ENCODE measurements around the gene PAPOLG.

Gene PAPOLG

DNA sequence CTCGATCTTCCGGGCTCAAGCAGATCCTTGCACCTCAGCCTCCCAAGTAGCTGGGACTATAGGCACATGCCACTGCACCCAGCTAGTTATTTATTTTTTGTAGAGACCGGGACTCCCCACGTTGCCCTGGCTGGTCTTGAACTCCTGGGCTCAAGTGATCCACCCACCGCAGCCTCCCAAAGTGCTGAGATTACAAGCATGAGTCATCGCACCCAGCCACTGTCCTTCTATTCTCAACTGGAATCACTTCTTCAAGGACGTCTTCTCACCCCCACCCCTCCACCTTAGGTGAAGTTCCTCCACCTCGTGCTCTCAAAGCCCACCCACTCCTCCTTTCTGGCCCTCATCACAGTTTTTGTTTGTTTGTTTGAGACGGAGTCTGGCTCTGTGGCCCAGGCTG lies 71.3 kb downstream of the PAPOLG start:
- Histone ChIP-seq H3K9me3 (ENCODE audit: insufficient read depth, low read depth, low read length) (no peaks in the 10 kb centered on the region), H3K4me1 (ENCODE audit: insufficient read depth, low read length) (no peaks in the 10 kb centered on the region), H3K4me3 (ENCODE audit: low read length) (no peak overlapping the region), H3K27me3 (ENCODE audit: insufficient read depth, low read length) (peaks cover 3% of the 10 kb centered on the region; the same call in 1 of the 2 replicates), H3K36me3 (ENCODE audit: insufficient read depth, low read depth, low read length) (no peaks in the 10 kb centered on the region), H3K9ac (ENCODE audit: low read depth, low read length) (no peak overlapping the region), H3K27ac (ENCODE audit: low read length) (no peak overlapping the region)

DNA sequence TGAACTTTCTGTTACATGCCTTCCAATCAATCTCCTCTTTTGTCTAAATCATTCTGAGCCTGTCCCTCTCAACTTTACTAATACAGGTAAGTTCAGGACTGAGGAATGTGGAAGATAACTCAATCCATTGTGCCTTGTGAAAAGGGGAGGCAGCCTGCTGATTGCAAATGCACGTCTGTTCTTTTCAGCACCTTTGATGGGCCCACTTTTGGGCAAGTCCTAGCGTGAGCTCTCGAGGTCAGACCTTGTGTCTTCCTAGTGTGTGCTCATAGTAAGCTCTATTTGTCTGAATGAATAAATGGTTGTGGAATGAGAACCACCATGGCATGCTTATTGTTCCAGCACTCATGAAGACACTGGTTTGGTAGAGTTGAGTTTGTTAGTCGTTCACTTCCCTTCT lies 74.9 kb downstream of the PAPOLG start:
- no peaks in the 10 kb centered on the region for H3K36me3 ChIP-seq (ENCODE audit: insufficient read depth, low read depth, low read length)
- no peak overlapping the region for H3K27ac ChIP-seq (ENCODE audit: low read length)
- no peaks in the 10 kb centered on the region for H3K4me1 ChIP-seq (ENCODE audit: insufficient read depth, low read length)
- H3K4me3 ChIP-seq (ENCODE audit: low read length) = no peak overlapping the region
- peaks cover 18% of the 10 kb centered on the region for H3K27me3 ChIP-seq (ENCODE audit: insufficient read depth, low read length)
- no peak overlapping the region for H3K9ac ChIP-seq (ENCODE audit: low read depth, low read length)
- no peaks in the 10 kb centered on the region for H3K9me3 ChIP-seq (ENCODE audit: insufficient read depth, low read depth, low read length)

DNA sequence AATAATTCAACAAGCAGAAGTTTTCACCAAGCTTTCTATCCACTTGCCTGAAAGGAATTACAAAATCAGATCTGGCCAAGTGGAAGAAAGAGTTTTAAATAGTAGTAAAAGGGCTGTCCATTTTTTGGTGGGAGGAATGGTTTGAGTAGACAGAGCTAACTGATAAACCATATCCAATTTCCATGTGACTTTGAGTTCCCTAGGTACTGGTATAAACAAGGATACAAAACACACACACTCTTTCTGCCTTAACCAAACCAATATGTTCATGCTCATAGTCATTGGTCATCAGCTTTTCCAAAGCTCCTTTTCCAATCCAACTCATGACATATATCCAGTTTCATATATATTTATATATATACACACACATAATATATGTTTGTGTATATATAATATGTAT lies 75.9 kb downstream of the PAPOLG start:
- H3K36me3 ChIP-seq (ENCODE audit: insufficient read depth, low read depth, low read length) = no peaks in the 10 kb centered on the region
- H3K27me3 ChIP-seq (ENCODE audit: insufficient read depth, low read length) = peaks cover 27% of the 10 kb centered on the region

DNA sequence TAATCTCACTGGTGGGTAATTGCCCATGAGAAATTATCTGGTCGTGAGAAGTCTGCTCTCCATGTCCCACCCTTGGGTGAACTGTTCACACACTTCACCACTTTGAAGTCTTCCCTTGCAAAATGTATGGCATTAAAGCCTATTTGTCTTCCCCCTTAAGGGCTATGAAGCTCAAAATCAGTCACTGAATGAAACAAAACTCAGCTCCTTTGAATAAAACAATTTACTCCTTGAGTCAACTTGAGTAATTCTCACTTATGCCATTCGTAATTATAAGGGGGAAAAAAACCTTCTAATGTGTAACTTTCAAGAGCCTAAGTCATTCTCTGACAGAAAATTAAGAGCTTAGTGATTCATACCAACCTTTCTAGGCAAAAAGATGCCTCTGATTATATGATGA lies 76.6 kb downstream of the PAPOLG start:
- Histone ChIP-seq H3K9me3 (ENCODE audit: insufficient read depth, low read depth, low read length) (no peaks in the 10 kb centered on the region), H3K27me3 (ENCODE audit: insufficient read depth, low read length) (peaks cover 34% of the 10 kb centered on the region), H3K27ac (ENCODE audit: low read length) (no peak overlapping the region), H3K36me3 (ENCODE audit: insufficient read depth, low read depth, low read length) (no peaks in the 10 kb centered on the region), H3K4me1 (ENCODE audit: insufficient read depth, low read length) (no peaks in the 10 kb centered on the region), H3K9ac (ENCODE audit: low read depth, low read length) (no peak overlapping the region), H3K4me3 (ENCODE audit: low read length) (no peak overlapping the region)

More for the DNA sequence above, 75.9 kb downstream of the PAPOLG start:
- H3K4me3 ChIP-seq (ENCODE audit: low read length) = no peak overlapping the region
- H3K4me1 ChIP-seq (ENCODE audit: insufficient read depth, low read length) = no peaks in the 10 kb centered on the region
- H3K9ac ChIP-seq (ENCODE audit: low read depth, low read length) = no peak overlapping the region
- no peak overlapping the region for H3K27ac ChIP-seq (ENCODE audit: low read length)
- no peaks in the 10 kb centered on the region for H3K9me3 ChIP-seq (ENCODE audit: insufficient read depth, low read depth, low read length)

DNA sequence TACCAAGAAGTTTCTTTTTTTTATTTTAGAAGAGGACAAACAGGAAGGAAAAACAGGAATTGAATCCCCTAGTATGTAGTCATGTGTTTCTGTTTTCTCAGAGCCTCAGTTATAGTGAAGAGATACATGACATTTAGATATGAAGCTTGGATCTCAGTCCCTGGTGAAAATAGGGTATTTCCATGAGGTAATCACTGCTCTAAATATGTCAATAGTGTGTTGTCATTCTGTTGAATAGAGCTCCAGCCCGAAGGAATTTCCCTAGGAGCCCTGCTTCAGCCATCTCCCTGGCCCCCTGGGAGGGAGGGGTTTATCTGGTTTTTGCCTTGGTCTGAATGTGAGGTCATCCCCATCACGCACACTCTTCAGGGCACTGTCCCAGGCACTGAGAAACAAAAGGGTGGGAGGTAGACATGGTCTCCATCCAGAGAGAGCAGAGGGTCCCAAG lies 78.2 kb downstream of the PAPOLG start:
- Histone ChIP-seq H3K9ac (ENCODE audit: low read depth, low read length) (no peak overlapping the region), H3K4me1 (ENCODE audit: insufficient read depth, low read length) (no peaks in the 10 kb centered on the region)

DNA sequence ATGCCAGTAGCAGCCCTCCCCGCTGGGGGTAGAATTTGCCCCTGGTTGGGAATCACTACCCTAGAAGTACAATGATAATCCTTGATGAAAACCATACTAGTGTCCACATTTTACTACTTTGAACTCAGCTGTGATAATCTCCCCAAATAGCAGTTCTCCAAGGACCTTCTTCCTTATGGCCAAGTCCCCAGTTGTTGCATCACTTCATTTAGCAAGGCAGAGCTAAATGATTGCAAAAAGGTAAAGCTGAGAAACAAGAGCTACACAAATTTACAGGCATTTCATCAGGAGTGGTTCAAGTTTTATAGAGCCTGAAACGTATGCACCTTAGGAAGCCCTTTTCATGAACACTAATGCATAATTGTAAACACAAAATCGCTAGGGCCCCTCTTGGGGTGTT lies 80.4 kb downstream of the PAPOLG start:
- Histone ChIP-seq H3K9ac (ENCODE audit: low read depth, low read length) (no peak overlapping the region), H3K27me3 (ENCODE audit: insufficient read depth, low read length) (peaks cover 69% of the 10 kb centered on the region), H3K9me3 (ENCODE audit: insufficient read depth, low read depth, low read length) (no peaks in the 10 kb centered on the region), H3K36me3 (ENCODE audit: insufficient read depth, low read depth, low read length) (no peaks in the 10 kb centered on the region), H3K27ac (ENCODE audit: low read length) (no peak overlapping the region), H3K4me1 (ENCODE audit: insufficient read depth, low read length) (no peaks in the 10 kb centered on the region), H3K4me3 (ENCODE audit: low read length) (no peak overlapping the region)

More for the DNA sequence above, 78.2 kb downstream of the PAPOLG start:
- no peak overlapping the region for H3K27ac ChIP-seq (ENCODE audit: low read length)
- peaks cover 51% of the 10 kb centered on the region for H3K27me3 ChIP-seq (ENCODE audit: insufficient read depth, low read length)
- H3K36me3 ChIP-seq (ENCODE audit: insufficient read depth, low read depth, low read length) = no peaks in the 10 kb centered on the region
- H3K9me3 ChIP-seq (ENCODE audit: insufficient read depth, low read depth, low read length) = no peaks in the 10 kb centered on the region
- H3K4me3 ChIP-seq (ENCODE audit: low read length) = no peak overlapping the region

DNA sequence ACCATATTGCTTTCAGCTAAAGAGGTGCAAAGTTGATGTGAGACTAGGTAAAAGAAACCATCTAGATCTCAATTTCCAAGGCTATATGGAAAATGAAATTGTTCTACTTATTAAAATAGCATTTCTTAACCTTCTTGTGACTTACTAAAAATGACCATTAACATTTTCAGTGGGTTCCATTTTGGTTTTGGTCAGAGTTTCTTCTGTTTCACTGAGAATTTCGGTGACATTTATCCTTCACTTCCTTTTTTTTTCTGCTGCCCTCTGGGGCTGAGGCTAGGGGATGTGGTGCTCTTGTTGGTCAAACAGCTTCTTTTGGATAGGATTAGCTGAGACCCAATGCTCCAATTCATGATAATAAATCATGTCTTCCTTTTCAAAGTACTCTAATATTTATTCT lies 81.1 kb downstream of the PAPOLG start:
- no peaks in the 10 kb centered on the region for H3K4me1 ChIP-seq (ENCODE audit: insufficient read depth, low read length)
- H3K27ac ChIP-seq (ENCODE audit: low read length) = no peak overlapping the region
- peaks cover 74% of the 10 kb centered on the region for H3K27me3 ChIP-seq (ENCODE audit: insufficient read depth, low read length)
- no peak overlapping the region for H3K9ac ChIP-seq (ENCODE audit: low read depth, low read length)
- H3K4me3 ChIP-seq (ENCODE audit: low read length) = no peak overlapping the region
- no peaks in the 10 kb centered on the region for H3K9me3 ChIP-seq (ENCODE audit: insufficient read depth, low read depth, low read length)
- H3K36me3 ChIP-seq (ENCODE audit: insufficient read depth, low read depth, low read length) = no peaks in the 10 kb centered on the region

DNA sequence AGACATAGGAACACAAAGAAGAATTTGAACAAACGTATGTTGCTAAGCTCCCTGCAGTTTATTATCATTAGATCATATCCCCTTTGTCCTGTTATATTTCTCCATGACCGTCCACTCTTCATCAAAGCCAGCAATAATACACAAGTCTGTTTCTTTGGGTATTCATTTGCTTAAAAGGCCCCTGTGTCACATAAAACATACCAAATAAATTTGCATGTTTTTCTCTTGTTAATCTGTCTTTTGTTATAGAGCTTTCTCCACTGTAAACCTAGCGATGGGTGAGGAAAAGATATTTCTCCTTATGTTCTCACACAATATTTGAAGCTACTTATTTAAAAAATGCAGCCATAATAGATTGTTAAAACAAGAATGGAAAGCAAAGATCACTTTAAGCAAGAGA lies 82.4 kb downstream of the PAPOLG start:
- Histone ChIP-seq H3K27me3 (ENCODE audit: insufficient read depth, low read length) (peaks cover 82% of the 10 kb centered on the region), H3K4me1 (ENCODE audit: insufficient read depth, low read length) (no peaks in the 10 kb centered on the region), H3K27ac (ENCODE audit: low read length) (no peak overlapping the region), H3K9ac (ENCODE audit: low read depth, low read length) (no peak overlapping the region), H3K36me3 (ENCODE audit: insufficient read depth, low read depth, low read length) (no peaks in the 10 kb centered on the region), H3K9me3 (ENCODE audit: insufficient read depth, low read depth, low read length) (no peaks in the 10 kb centered on the region), H3K4me3 (ENCODE audit: low read length) (no peak overlapping the region)

DNA sequence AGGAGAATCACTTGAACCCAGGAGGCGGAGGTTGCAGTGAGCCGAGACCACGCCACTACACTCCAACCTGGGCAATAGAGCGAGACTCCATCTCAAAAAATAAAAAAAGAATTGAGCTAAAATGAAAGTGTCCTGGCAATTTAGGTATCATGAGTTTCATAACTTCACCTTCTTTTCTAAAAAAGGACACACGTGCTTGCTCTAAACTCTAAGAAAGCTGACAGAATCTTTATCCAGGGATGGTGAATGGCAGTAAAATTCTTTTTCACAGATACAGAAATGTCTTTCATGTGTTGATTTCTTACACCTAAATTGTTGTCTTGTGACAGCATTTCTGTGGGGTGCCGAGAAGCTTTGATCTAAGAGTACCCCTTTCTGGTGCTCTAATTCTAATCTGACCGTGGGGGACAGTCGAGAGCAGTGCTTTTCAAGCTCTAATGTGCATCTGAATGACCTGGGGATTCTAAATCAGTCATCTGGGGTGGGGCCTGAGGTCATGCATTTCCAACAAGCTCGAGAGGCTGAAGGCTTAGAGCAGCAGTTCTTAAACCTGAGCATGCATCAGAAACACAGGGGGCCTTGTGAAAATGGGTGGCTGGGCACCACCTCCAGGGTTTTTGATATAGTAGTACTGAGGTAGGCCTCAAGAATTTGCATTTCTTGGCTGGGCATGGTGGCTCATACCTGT lies 83.2 kb downstream of the PAPOLG start:
- Histone ChIP-seq H3K27me3 (ENCODE audit: insufficient read depth, low read length) (peaks cover 85% of the 10 kb centered on the region), H3K4me1 (ENCODE audit: insufficient read depth, low read length) (no peaks in the 10 kb centered on the region), H3K9me3 (ENCODE audit: insufficient read depth, low read depth, low read length) (no peaks in the 10 kb centered on the region), H3K36me3 (ENCODE audit: insufficient read depth, low read depth, low read length) (no peaks in the 10 kb centered on the region), H3K9ac (ENCODE audit: low read depth, low read length) (no peak overlapping the region), H3K4me3 (ENCODE audit: low read length) (no peak overlapping the region), H3K27ac (ENCODE audit: low read length) (no peak overlapping the region)

DNA sequence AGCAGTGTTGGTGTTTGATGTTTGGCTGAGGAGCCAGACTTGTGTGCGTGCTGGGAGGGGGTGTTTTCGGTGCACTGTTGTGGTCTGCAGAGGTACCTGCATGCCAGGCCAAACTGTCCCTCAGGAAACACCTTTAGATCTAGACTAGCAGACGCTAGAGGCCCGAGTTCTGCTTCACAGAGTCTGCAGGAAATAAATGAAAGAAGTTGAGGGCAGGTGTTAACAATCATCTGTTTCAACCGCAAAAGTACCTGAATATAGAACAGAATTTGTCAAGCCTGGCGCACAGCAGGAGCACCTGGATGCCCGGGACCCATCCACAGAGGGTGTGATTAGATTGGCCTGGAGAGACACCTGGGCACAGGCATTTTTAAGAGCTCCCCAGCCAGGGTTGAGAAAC lies 84.8 kb downstream of the PAPOLG start:
- H3K9ac ChIP-seq (ENCODE audit: low read depth, low read length) = no peak overlapping the region
- H3K27me3 ChIP-seq (ENCODE audit: insufficient read depth, low read length) = peaks cover 71% of the 10 kb centered on the region
- H3K4me1 ChIP-seq (ENCODE audit: insufficient read depth, low read length) = no peaks in the 10 kb centered on the region
- H3K4me3 ChIP-seq (ENCODE audit: low read length) = no peak overlapping the region
- no peak overlapping the region for H3K27ac ChIP-seq (ENCODE audit: low read length)
- no peaks in the 10 kb centered on the region for H3K36me3 ChIP-seq (ENCODE audit: insufficient read depth, low read depth, low read length)
- H3K9me3 ChIP-seq (ENCODE audit: insufficient read depth, low read depth, low read length) = no peaks in the 10 kb centered on the region

DNA sequence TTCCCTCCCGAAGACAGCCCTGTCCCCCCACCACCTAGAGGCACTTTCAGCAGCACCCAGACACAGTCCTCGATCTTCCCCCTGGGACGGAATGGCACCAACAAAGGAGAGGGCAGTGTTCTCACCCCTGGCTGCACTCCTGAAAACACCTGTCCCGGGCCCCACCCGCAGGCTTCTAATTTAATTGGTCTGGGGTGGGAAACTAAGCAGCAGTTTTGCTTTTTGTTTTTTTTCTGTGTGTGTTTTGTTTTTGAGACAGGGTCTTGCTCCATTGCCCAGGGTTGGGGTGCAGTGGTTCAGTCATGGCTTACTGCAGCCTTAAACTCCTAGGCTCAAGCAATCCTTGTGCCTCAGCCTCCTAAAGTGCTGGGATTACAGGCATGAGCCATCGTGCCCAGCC lies 86.9 kb downstream of the PAPOLG start:
- Histone ChIP-seq H3K4me1 (ENCODE audit: insufficient read depth, low read length) (no peaks in the 10 kb centered on the region), H3K27ac (ENCODE audit: low read length) (no peak overlapping the region), H3K4me3 (ENCODE audit: low read length) (no peak overlapping the region), H3K9me3 (ENCODE audit: insufficient read depth, low read depth, low read length) (no peaks in the 10 kb centered on the region), H3K36me3 (ENCODE audit: insufficient read depth, low read depth, low read length) (no peaks in the 10 kb centered on the region), H3K9ac (ENCODE audit: low read depth, low read length) (no peak overlapping the region), H3K27me3 (ENCODE audit: insufficient read depth, low read length) (peaks cover 50% of the 10 kb centered on the region)

DNA sequence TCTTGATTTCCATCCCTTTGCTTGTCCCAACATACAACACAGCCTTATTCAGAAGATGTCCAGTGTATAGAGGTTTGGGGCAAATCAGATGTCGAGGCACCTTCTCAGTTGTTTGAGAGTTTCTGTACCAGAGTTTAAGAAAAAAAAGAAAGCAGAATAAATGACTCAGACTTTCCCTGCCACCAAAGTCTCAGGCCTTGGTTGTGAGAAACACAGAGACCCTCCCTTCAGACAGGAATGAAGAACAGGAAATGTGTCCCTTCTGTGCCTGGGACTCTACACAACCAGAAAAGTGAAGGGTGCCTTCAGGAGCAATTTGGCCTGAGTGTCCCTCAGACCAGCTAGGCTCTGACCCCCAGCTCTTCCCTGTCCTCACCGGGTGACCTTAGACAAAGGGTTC lies 88.0 kb downstream of the PAPOLG start:
- Histone ChIP-seq H3K36me3 (ENCODE audit: insufficient read depth, low read depth, low read length) (no peaks in the 10 kb centered on the region), H3K9me3 (ENCODE audit: insufficient read depth, low read depth, low read length) (no peaks in the 10 kb centered on the region), H3K9ac (ENCODE audit: low read depth, low read length) (no peak overlapping the region), H3K4me3 (ENCODE audit: low read length) (no peak overlapping the region), H3K27ac (ENCODE audit: low read length) (no peak overlapping the region), H3K27me3 (ENCODE audit: insufficient read depth, low read length) (peaks cover 39% of the 10 kb centered on the region), H3K4me1 (ENCODE audit: insufficient read depth, low read length) (no peaks in the 10 kb centered on the region)

All from iPS-20b (cell line).